Activated CD8-positive, alpha-beta T cell treated with anti-CD3 and anti-CD28 coated beads for 36 hours (primary cell): Measurements from ENCODE around the gene TMEM259. TPM values are rescaled to one million over a fixed set of nuclear protein-coding genes. Genes with fewer than 3 reads are reported as not detected.

Source experiments
- ATAC-seq: fragments of 200-7000 bp; cut with Tn5 transposase; one replicate; pipeline ENCODE4 v1.10.0; 2021; ENCODE audit warnings: mild to moderate bottlenecking, moderate library complexity
- CTCF ChIA-PET: fragments of 350-600 bp; sonication (Branson Sonifier 250); formaldehyde crosslinking; loops from one replicate; lab custom pipeline; 2021; ENCODE audit warnings: antibody characterized with exemption; lab: Charles Lee
- POLR2A ChIA-PET: fragments of 350-600 bp; sonication (Branson Sonifier 250); formaldehyde crosslinking; loops from one replicate; lab custom pipeline; 2021; ENCODE audit warnings: antibody characterized with exemption; lab: Charles Lee
- DNase-seq: peaks from one replicate; pipeline ENCODE4 v3.0.0-alpha.2; 2020
- H3K27ac Mint-ChIP-seq: one replicate; pipeline ENCODE4 v1.8.0; 2021; ENCODE audit warnings: mild to moderate bottlenecking, mixed read lengths
- H3K27me3 Mint-ChIP-seq: one replicate; pipeline ENCODE4 v1.8.0; 2021; ENCODE audit warnings: mixed read lengths
- H3K36me3 Mint-ChIP-seq: one replicate; pipeline ENCODE4 v1.8.0; 2021; ENCODE audit warnings: low read depth, mixed read lengths
- H3K4me1 Mint-ChIP-seq: one replicate; pipeline ENCODE4 v1.8.0; 2021; ENCODE audit warnings: low read depth, mixed read lengths
- H3K4me3 Mint-ChIP-seq: one replicate; pipeline ENCODE4 v1.8.0; 2021; ENCODE audit warnings: mild to moderate bottlenecking, moderate library complexity, mixed read lengths
- H3K9me3 Mint-ChIP-seq: one replicate; pipeline ENCODE4 v1.8.0; 2021; ENCODE audit warnings: mixed read lengths
- CTCF ChIP-seq: fragments of 200-600 bp; IDR thresholded peaks from one replicate; pipeline ENCODE4 v1.8.0; 2022; ENCODE audit warnings: antibody characterized with exemption, mild to moderate bottlenecking
- intact Hi-C: fragments of 100-400 bp; cut with micrococcal nuclease; formaldehyde crosslinking; loops from one replicate; pipeline ENCODE4 v1.10.0; 2022
- total RNA-seq, 2 experiments: library from RNA; stranded (reverse); gene quantifications; one replicate each; pipeline ENCODE4 v1.2.3, GENCODE V29; 2021

The TMEM259 gene
- total RNA-seq, 2 experiments from 2014 or later = 115 to 117 TPM

DNA sequence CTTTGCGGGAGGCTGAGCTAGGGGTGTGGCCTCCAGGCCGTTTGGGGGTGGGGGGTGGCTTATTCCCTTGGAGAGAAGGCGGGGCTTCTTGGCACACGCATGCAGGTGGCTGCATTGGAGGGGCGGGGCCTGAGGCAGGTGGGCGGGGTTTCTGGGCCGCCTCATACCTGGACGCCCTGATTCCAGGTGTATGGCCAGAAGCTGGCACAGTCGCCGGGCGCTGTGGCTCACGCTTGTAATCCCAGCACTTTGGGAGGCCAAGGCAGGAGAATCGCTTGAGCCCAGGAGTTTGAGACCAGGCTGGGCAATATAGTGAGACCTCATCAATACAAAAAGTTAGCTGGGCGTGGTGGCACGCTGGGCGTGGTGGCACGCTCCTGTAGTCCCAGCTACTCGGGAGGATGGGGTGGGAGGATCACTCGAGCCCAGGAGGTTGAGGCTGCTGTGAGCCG lies 26.8 kb upstream of the TMEM259 start:
- no peak for ATAC-seq
- CTCF ChIA-PET = interaction anchor here (0.6 to 1.6 kb wide), 2 partner anchors 10 to 33 kb away, joined by 3 to 6 read pairs; no protein-coding TSS in a partner anchor
- no peak for TF ChIP-seq CTCF
- Mint-ChIP-seq H3K36me3 (peaks cover 4% of the 10 kb centered on the region), H3K4me3 (no peak overlapping the region), H3K9me3 (no peaks in the 10 kb centered on the region), H3K27ac (no peak overlapping the region), H3K4me1 (peaks cover 9% of the 10 kb centered on the region), H3K27me3 (no peaks in the 10 kb centered on the region)
- DNase-seq = no peak
- intact Hi-C loops = no loop called here
- POLR2A ChIA-PET = interaction anchor here (0.6 kb wide), 1 partner anchor 20 kb away, joined by 3 read pairs; no protein-coding TSS in a partner anchor

GRCh38 chr19:1046836-1047695 lies 26.1 kb upstream of the TMEM259 start:
- POLR2A ChIA-PET = no interaction called here
- no peaks in the 10 kb centered on the region for H3K27me3 Mint-ChIP-seq
- H3K4me3 Mint-ChIP-seq = no peak overlapping the region
- peaks cover 4% of the 10 kb centered on the region for H3K36me3 Mint-ChIP-seq
- intact Hi-C loops = no loop called here
- H3K27ac Mint-ChIP-seq = no peak overlapping the region
- no peaks in the 10 kb centered on the region for H3K9me3 Mint-ChIP-seq
- CTCF ChIA-PET = no interaction called here
- peaks cover 12% of the 10 kb centered on the region for H3K4me1 Mint-ChIP-seq
- TF ChIP-seq CTCF = no peak
- ATAC-seq = no peak
- DNase-seq = no peak

GRCh38 chr19:1046117-1046626 lies 25.2 kb upstream of the TMEM259 start:
- Mint-ChIP-seq H3K9me3 (no peaks in the 10 kb centered on the region), H3K36me3 (peaks cover 2% of the 10 kb centered on the region), H3K4me1 (peaks cover 11% of the 10 kb centered on the region), H3K4me3 (no peak overlapping the region), H3K27ac (no peak overlapping the region), H3K27me3 (no peaks in the 10 kb centered on the region)
- intact Hi-C loops = no loop called here
- DNase-seq = no peak
- no peak for TF ChIP-seq CTCF
- POLR2A ChIA-PET = no interaction called here
- ATAC-seq = no peak
- CTCF ChIA-PET = no interaction called here

- H3K4me3 Mint-ChIP-seq = no peak overlapping the region
- TF ChIP-seq CTCF = no peak
- DNase-seq (peak; percentile 90), ATAC-seq (peak; percentile 82)
- peaks cover 18% of the 10 kb centered on the region for H3K4me1 Mint-ChIP-seq
- POLR2A ChIA-PET = no interaction called here
- H3K9me3 Mint-ChIP-seq = no peaks in the 10 kb centered on the region
- no peak overlapping the region for H3K27ac Mint-ChIP-seq
- H3K36me3 Mint-ChIP-seq = peaks cover 2% of the 10 kb centered on the region
- CTCF ChIA-PET = no interaction called here
- intact Hi-C loops = no loop called here
- H3K27me3 Mint-ChIP-seq = no peaks in the 10 kb centered on the region
Measured at GRCh38 chr19:1045247-1045603, 24.3 kb upstream of the TMEM259 start.
